HL-60/S4 treated with phorbol 12-myristate 13-acetate at 8.2 ng/mL for 4 days and 3 days (cell line): ENCODE results near the gene RASIP1.

ENCODE experiments used
- in situ Hi-C: fragments of 300-500 bp; cut with MboI; formaldehyde crosslinking; loops from 2 replicates; pipeline ENCODE4 v1.15.0; 2022; ENCODE audit warnings: low sequenced_read_pairs

The RASIP1 gene

GRCh38 chr19:48755787-48756186 lies 15.4 kb upstream of the RASIP1 start:
- in situ Hi-C loops, result no loop called here

- in situ Hi-C loops, result no loop called here
Observed at GRCh38 chr19:48755084-48755641, 14.8 kb upstream of the RASIP1 start, which contains the start of gene FGF21. TSS of gene FGF21 (plus strand) at chr19:48755524. CDS start at chr19:48756237, 713 bp downstream.

GRCh38 chr19:48752496-48753365 lies 12.3 kb upstream of the RASIP1 start, which contains the start of gene FUT1:
TSS of gene FUT1 (minus strand) at chr19:48752641. CDS start at chr19:48751281, 1,360 bp downstream.
- in situ Hi-C loops, result no loop called here

- in situ Hi-C loops, result no loop called here
Observed at GRCh38 chr19:48751845-48752495, 11.6 kb upstream of the RASIP1 start.

- in situ Hi-C loops, result no loop called here
Observed at GRCh38 chr19:48750771-48751504, 10.5 kb upstream of the RASIP1 start.

- in situ Hi-C loops, result no loop called here
Observed at GRCh38 chr19:48750351-48750750, 9.9 kb upstream of the RASIP1 start.

- in situ Hi-C loops, result no loop called here
Observed at GRCh38 chr19:48749571-48750198, 9.3 kb upstream of the RASIP1 start.

GRCh38 chr19:48746738-48747575 lies 6.5 kb upstream of the RASIP1 start, which contains the start of gene IZUMO1:
TSS of gene IZUMO1 (minus strand) at chr19:48746909. CDS start at chr19:48745859, 1,050 bp downstream.
- in situ Hi-C loops, result no loop called here

- in situ Hi-C loops, result no loop called here
Observed at GRCh38 chr19:48746110-48746509, 5.7 kb upstream of the RASIP1 start.

- in situ Hi-C loops, result no loop called here
Observed at GRCh38 chr19:48745208-48745995, 5.0 kb upstream of the RASIP1 start.

GRCh38 chr19:48742096-48742495 lies 1.7 kb upstream of the RASIP1 start:
- in situ Hi-C loops, result no loop called here

GRCh38 chr19:48741129-48741999 lies 954 bp upstream of the RASIP1 start:
- in situ Hi-C loops, result no loop called here

- in situ Hi-C loops, result no loop called here
Observed at GRCh38 chr19:48739404-48740163, 826 bp downstream of the RASIP1 start.

GRCh38 chr19:48738557-48739403 lies 1.6 kb downstream of the RASIP1 start:
- in situ Hi-C loops, result no loop called here

GRCh38 chr19:48737360-48737998 lies 2.9 kb downstream of the RASIP1 start:
- in situ Hi-C loops, result no loop called here
